ENCODE data around the gene TEX264. TPM values are rescaled to one million over a fixed set of nuclear protein-coding genes. Genes with fewer than 3 reads are reported as not detected.

Gene TEX264
- total and polyA plus RNA-seq, 2 of the 13 experiments (the other 11 are each of a cell fraction or from before 2014, with no cell fraction given) = 35.2 to 52.1 TPM

- no peaks in the 10 kb centered on the region for H3K9me3 ChIP-seq (ENCODE audit: low read length)
- no peaks in the 10 kb centered on the region for H3K79me2 ChIP-seq (ENCODE audit: insufficient read depth, low read length)
- intact Hi-C loops (cut with micrococcal nuclease; ENCODE audit: unreplicated experiment) = no loop called here
- DNase-seq (ENCODE audit: low spot score) (no peak), ATAC-seq (no peak), FAIRE-seq (no peak)
- no peak overlapping the region for H3K27ac ChIP-seq (ENCODE audit: extremely low read length, insufficient read depth, low read length)
- ChIA-PET CTCF (ENCODE audit: low intra/inter-chr PET ratio, low total read pairs) (no interaction called here), POLR2A (no interaction called here)
- peaks cover 33% of the 10 kb centered on the region for H3K4me1 ChIP-seq (ENCODE audit: insufficient read depth, low read length)
- H4K20me1 ChIP-seq (ENCODE audit: insufficient read depth, low read length) = no peaks in the 10 kb centered on the region
- no peak overlapping the region for H3K4me2 ChIP-seq (ENCODE audit: low read depth, low read length)
- H3K27me3 ChIP-seq (ENCODE audit: control insufficient read depth in 1 of 2, insufficient read depth in 2 of 2, low read length in 2 of 2) = peaks cover 0 to 2% of the 10 kb centered on the region in 2 experiments; a peak in 1 of 5 replicates
- BruUV-seq (replicated peaks) = no TSS peak
- in situ Hi-C loops (cut with HindIII; ENCODE audit: extremely low pct_ligation_motif_present, low pct_unique_long_range_greater_than_20kb) = no loop called here
- no peak overlapping the region for H3K9ac ChIP-seq (ENCODE audit: insufficient read depth, low read depth, low read length)
- 43% methylated on average over 8 of the region's 8 CpGs for WGBS (ENCODE audit: low lambda C conversion rate)
- no peak overlapping the region for H2AFZ ChIP-seq (ENCODE audit: low read length)
- H3K4me3 ChIP-seq (replicated peaks in 1 of 3; ENCODE audit: insufficient read depth in 1 of 3, low read depth in 2 of 3, low read length in 3 of 3) = no peak overlapping the region
- H3K36me3 ChIP-seq (replicated peaks in 1 of 2; ENCODE audit: control insufficient read depth in 1 of 2, insufficient read depth in 2 of 2, low read length in 2 of 2) = no peaks in the 10 kb centered on the region
- TF ChIP-seq ZFAT (CRISPR knock-in tag; conservative IDR thresholded peaks at IDR 0.05) (no peak), IRX3 (CRISPR knock-in tag; IDR thresholded peaks at IDR 0.05; ENCODE audit: borderline replicate concordance, low read depth) (no peak), FIP1L1 (IDR thresholded peaks at IDR 0.05; ENCODE audit: borderline replicate concordance, insufficient read depth, low read depth, low read length) (no peak), ETV5 (CRISPR knock-in tag; IDR thresholded peaks at IDR 0.05; ENCODE audit: borderline replicate concordance) (no peak), E2F5 (CRISPR knock-in tag; conservative IDR thresholded peaks at IDR 0.05) (no peak), KMT2A (CRISPR knock-in tag; IDR thresholded peaks at IDR 0.05) (no peak), TCF7L2 (IDR thresholded peaks at IDR 0.05; ENCODE audit: low read depth, low read length) (no peak), ZNF567 (CRISPR knock-in tag; IDR thresholded peaks at IDR 0.05; ENCODE audit: borderline replicate concordance) (no peak), TRIM24 (CRISPR knock-in tag; IDR thresholded peaks at IDR 0.05) (no peak), ZNF296 (CRISPR knock-in tag; conservative IDR thresholded peaks at IDR 0.05) (no peak), ATM (IDR thresholded peaks at IDR 0.05; ENCODE audit: borderline replicate concordance) (no peak), ZNF260 (CRISPR knock-in tag; IDR thresholded peaks at IDR 0.05; ENCODE audit: borderline replicate concordance, low read depth) (no peak), CREB1 (IDR thresholded peaks at IDR 0.05) (no peak), CREB1 (CRISPR knock-in tag; IDR thresholded peaks at IDR 0.05) (no peak), ZHX2 (IDR thresholded peaks at IDR 0.05; ENCODE audit: low read depth) (no peak), ZHX2 (CRISPR knock-in tag; IDR thresholded peaks at IDR 0.05; ENCODE audit: borderline replicate concordance) (no peak)
- TF ChIP-seq, protein P1, sequence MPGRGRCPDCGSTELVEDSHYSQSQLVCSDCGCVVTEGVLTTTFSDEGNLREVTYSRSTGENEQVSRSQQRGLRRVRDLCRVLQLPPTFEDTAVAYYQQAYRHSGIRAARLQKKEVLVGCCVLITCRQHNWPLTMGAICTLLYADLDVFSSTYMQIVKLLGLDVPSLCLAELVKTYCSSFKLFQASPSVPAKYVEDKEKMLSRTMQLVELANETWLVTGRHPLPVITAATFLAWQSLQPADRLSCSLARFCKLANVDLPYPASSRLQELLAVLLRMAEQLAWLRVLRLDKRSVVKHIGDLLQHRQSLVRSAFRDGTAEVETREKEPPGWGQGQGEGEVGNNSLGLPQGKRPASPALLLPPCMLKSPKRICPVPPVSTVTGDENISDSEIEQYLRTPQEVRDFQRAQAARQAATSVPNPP (CRISPR knock-in tag; IDR thresholded peaks at IDR 0.05) = no peak
- TF ChIP-seq, protein P2, sequence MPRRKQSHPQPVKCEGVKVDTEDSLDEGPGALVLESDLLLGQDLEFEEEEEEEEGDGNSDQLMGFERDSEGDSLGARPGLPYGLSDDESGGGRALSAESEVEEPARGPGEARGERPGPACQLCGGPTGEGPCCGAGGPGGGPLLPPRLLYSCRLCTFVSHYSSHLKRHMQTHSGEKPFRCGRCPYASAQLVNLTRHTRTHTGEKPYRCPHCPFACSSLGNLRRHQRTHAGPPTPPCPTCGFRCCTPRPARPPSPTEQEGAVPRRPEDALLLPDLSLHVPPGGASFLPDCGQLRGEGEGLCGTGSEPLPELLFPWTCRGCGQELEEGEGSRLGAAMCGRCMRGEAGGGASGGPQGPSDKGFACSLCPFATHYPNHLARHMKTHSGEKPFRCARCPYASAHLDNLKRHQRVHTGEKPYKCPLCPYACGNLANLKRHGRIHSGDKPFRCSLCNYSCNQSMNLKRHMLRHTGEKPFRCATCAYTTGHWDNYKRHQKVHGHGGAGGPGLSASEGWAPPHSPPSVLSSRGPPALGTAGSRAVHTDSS (CRISPR knock-in tag; conservative IDR thresholded peaks at IDR 0.05) = no peak
Measured at GRCh38 chr3:51715977-51716294, 44.9 kb downstream of the TEX264 start.
